ENCODE measurements around the gene SORL1. TPM values are rescaled to one million over a fixed set of nuclear protein-coding genes. Genes with fewer than 3 reads are reported as not detected.

The SORL1 gene
- total RNA-seq, 1 donor from 2014 or later: 46.0 TPM

GRCh38 chr11:121487191-121487590 lies 35.1 kb downstream of the SORL1 start:
- peaks cover 3% of the 10 kb centered on the region for H4K20me1 ChIP-seq (ENCODE audit: low read depth)
- no peak overlapping the region for H3K27ac ChIP-seq
- H3K36me3 ChIP-seq: no peaks in the 10 kb centered on the region
- no peak overlapping the region for H2AFZ ChIP-seq (replicated peaks)
- no peaks in the 10 kb centered on the region for H3K27me3 ChIP-seq
- no peaks in the 10 kb centered on the region for H3K9me3 Mint-ChIP-seq
- H3K4me2 ChIP-seq: peak overlapping the region; percentile 61
- no peaks in the 10 kb centered on the region for H3K79me2 ChIP-seq (ENCODE audit: low read depth)
- H3K4me3 Mint-ChIP-seq: no peak overlapping the region
- no peaks in the 10 kb centered on the region for H3K9me3 ChIP-seq (ENCODE audit: low read depth)
- peaks cover 10% of the 10 kb centered on the region for H3K36me3 Mint-ChIP-seq
- no peak overlapping the region for H3K9ac ChIP-seq
- peaks cover 5% of the 10 kb centered on the region for H3F3A ChIP-seq (ENCODE audit: low read depth)
- no peak for TF ChIP-seq EZH2 (IDR thresholded peaks at IDR 0.05)
- TF ChIP-seq CTCF (IDR thresholded peaks at IDR 0.05): no peak
- TF ChIP-seq EZH2phosphoT487 (IDR thresholded peaks at IDR 0.05): no peak
- DNase-seq (ENCODE audit: low spot score): peak; percentile 72
- H3K4me1 ChIP-seq: peaks cover 11% of the 10 kb centered on the region
- H3K4me3 ChIP-seq: no peak overlapping the region
- peaks cover 4% of the 10 kb centered on the region for H3K27me3 Mint-ChIP-seq (ENCODE audit: insufficient read depth, low read depth)
- peak overlapping the region; percentile 77 for H3K27ac Mint-ChIP-seq
- H3K4me1 Mint-ChIP-seq: peaks cover 6% of the 10 kb centered on the region

GRCh38 chr11:121488170-121488569 lies 36.1 kb downstream of the SORL1 start:
- peaks cover 5% of the 10 kb centered on the region for H3F3A ChIP-seq (ENCODE audit: low read depth)
- Mint-ChIP-seq H3K4me1 (peaks cover 6% of the 10 kb centered on the region), H3K27ac (no peak overlapping the region), H3K9me3 (no peaks in the 10 kb centered on the region), H3K36me3 (peaks cover 10% of the 10 kb centered on the region), H3K4me3 (no peak overlapping the region), H3K27me3 (ENCODE audit: insufficient read depth, low read depth) (peaks cover 4% of the 10 kb centered on the region)
- no peak overlapping the region for H3K4me3 ChIP-seq
- H3K36me3 ChIP-seq: no peaks in the 10 kb centered on the region
- DNase-seq (ENCODE audit: low spot score): no peak
- H3K4me2 ChIP-seq: no peak overlapping the region
- H3K9ac ChIP-seq: no peak overlapping the region
- H4K20me1 ChIP-seq (ENCODE audit: low read depth): peaks cover 3% of the 10 kb centered on the region
- peaks cover 11% of the 10 kb centered on the region for H3K4me1 ChIP-seq
- no peaks in the 10 kb centered on the region for H3K9me3 ChIP-seq (ENCODE audit: low read depth)
- no peaks in the 10 kb centered on the region for H3K27me3 ChIP-seq
- H3K27ac ChIP-seq: no peak overlapping the region
- H3K79me2 ChIP-seq (ENCODE audit: low read depth): no peaks in the 10 kb centered on the region
- TF ChIP-seq EZH2phosphoT487 (IDR thresholded peaks at IDR 0.05): no peak
- TF ChIP-seq EZH2 (IDR thresholded peaks at IDR 0.05): no peak
- TF ChIP-seq CTCF (IDR thresholded peaks at IDR 0.05): no peak
- H2AFZ ChIP-seq (replicated peaks): no peak overlapping the region

GRCh38 chr11:121488641-121489040 lies 36.5 kb downstream of the SORL1 start:
- TF ChIP-seq EZH2 (IDR thresholded peaks at IDR 0.05) (no peak), EZH2phosphoT487 (IDR thresholded peaks at IDR 0.05) (no peak), CTCF (IDR thresholded peaks at IDR 0.05) (no peak)
- Histone ChIP-seq H3K79me2 (ENCODE audit: low read depth) (no peaks in the 10 kb centered on the region), H3K9me3 (ENCODE audit: low read depth) (no peaks in the 10 kb centered on the region), H3K4me2 (no peak overlapping the region), H3K27me3 (no peaks in the 10 kb centered on the region), H3F3A (ENCODE audit: low read depth) (peaks cover 5% of the 10 kb centered on the region), H3K9ac (no peak overlapping the region), H4K20me1 (ENCODE audit: low read depth) (peaks cover 3% of the 10 kb centered on the region), H3K4me3 (no peak overlapping the region), H3K4me1 (peaks cover 12% of the 10 kb centered on the region), H3K36me3 (no peaks in the 10 kb centered on the region), H2AFZ (replicated peaks) (no peak overlapping the region), H3K27ac (no peak overlapping the region)
- DNase-seq (ENCODE audit: low spot score): no peak
- Mint-ChIP-seq H3K27ac (no peak overlapping the region), H3K9me3 (no peaks in the 10 kb centered on the region), H3K27me3 (ENCODE audit: insufficient read depth, low read depth) (peaks cover 3% of the 10 kb centered on the region), H3K36me3 (peaks cover 13% of the 10 kb centered on the region), H3K4me1 (peaks cover 6% of the 10 kb centered on the region), H3K4me3 (no peak overlapping the region)
